HepG2 (cell line): Measurements from ENCODE around the gene TMEM220. TPM values are rescaled to one million over a fixed set of nuclear protein-coding genes. Genes with fewer than 3 reads are reported as not detected.

Source experiments
- CCDC6 ChIP-seq: sonication (generic); formaldehyde crosslinking; IDR thresholded peaks from 2 replicates; pipeline ENCODE4 v1.8.1; 2022; ENCODE audit warnings: mild to moderate bottlenecking, missing genetic modification reagents, moderate library complexity
- DPF2 ChIP-seq: sonication (generic); formaldehyde crosslinking; IDR thresholded peaks from 2 replicates; pipeline ENCODE4 v1.4.0; 2020; ENCODE audit warnings: mild to moderate bottlenecking, low read depth, missing genetic modification reagents, borderline replicate concordance
- FOXA3 ChIP-seq: IDR thresholded peaks from 2 replicates; pipeline ENCODE4 v1.6.1; 2016; ENCODE audit warnings: missing genetic modification reagents, missing compliant biosample characterization
- HNRNPL ChIP-seq: fragments of 200-400 bp; formaldehyde crosslinking; IDR thresholded peaks from 2 replicates; pipeline ENCODE4 v1.6.1; 2017; ENCODE audit warnings: mild to moderate bottlenecking, low read depth, low read length
- KDM2A ChIP-seq: sonication (generic); formaldehyde crosslinking; IDR thresholded peaks from 2 replicates; pipeline ENCODE4 v1.4.0; 2020; ENCODE audit warnings: low read depth, missing genetic modification reagents, borderline replicate concordance
- MAF1 ChIP-seq: sonication (generic); formaldehyde crosslinking; IDR thresholded peaks from 2 replicates; pipeline ENCODE4 v1.5.0; 2020; ENCODE audit warnings: missing genetic modification reagents, borderline replicate concordance
- MAFK ChIP-seq, 2 experiments: IDR thresholded peaks in 1 of 2; conservative IDR thresholded peaks in 1 of 2; 2 replicates each; pipeline ENCODE4 v1.6.1; 2011; ENCODE audit warnings: improper control_type of control experiment in 2 of 2, low read length in 2 of 2
- MATR3 ChIP-seq: sonication (generic); formaldehyde crosslinking; IDR thresholded peaks from 2 replicates; pipeline ENCODE4 v1.4.0; 2020; ENCODE audit warnings: missing genetic modification reagents
- NFKB2 ChIP-seq: sonication (generic); formaldehyde crosslinking; IDR thresholded peaks from 2 replicates; pipeline ENCODE4 v1.4.0; 2020; ENCODE audit warnings: missing genetic modification reagents, borderline replicate concordance
- SRF ChIP-seq: IDR thresholded peaks from 2 replicates; pipeline ENCODE4 v1.6.1; 2011; ENCODE audit warnings: mild to moderate bottlenecking, low read depth, low read length, moderate library complexity
- THYN1 ChIP-seq: sonication (generic); formaldehyde crosslinking; IDR thresholded peaks from 2 replicates; pipeline ENCODE4 v1.8.1; 2023; ENCODE audit warnings: low read depth, mild to moderate bottlenecking, moderate library complexity, missing genetic modification reagents, borderline replicate concordance
- ZNF282 ChIP-seq: fragments of 450-650 bp; IDR thresholded peaks from 2 replicates; pipeline ENCODE4 v1.6.1; 2018; ENCODE audit not compliant: partially characterized antibody
- ZNF605 ChIP-seq: sonication (generic); formaldehyde crosslinking; IDR thresholded peaks from 2 replicates; pipeline ENCODE4 v1.8.0; 2022; ENCODE audit warnings: mild to moderate bottlenecking, missing genetic modification reagents
- ZNF768 ChIP-seq: sonication (generic); formaldehyde crosslinking; IDR thresholded peaks from 2 replicates; pipeline ENCODE4 v1.4.0; 2020; ENCODE audit warnings: missing genetic modification reagents
- ZSCAN21 ChIP-seq: sonication (generic); formaldehyde crosslinking; IDR thresholded peaks from 2 replicates; pipeline ENCODE4 v1.8.0; 2022; ENCODE audit warnings: mild to moderate bottlenecking, missing genetic modification reagents, moderate library complexity, borderline replicate concordance
- polyA plus RNA-seq, 8 experiments: library from polyadenylated mRNA; depleted of rRNA in 3 of 8; stranded (reverse) in 7 of 8; unstranded in 1 of 8; fragments of >200 nt; fragmentation: Illumina TruSeq in 4 of 8; extraction: Trizol in 4 of 8; gene quantifications; 2 replicates each; pipeline versions ENCODE4 v1.2.1 to v1.2.3, GENCODE V29; 2011 to 2016; ENCODE audit warnings: low read depth in 4 of 8, missing spikeins in 1 of 8, mixed read lengths in 1 of 8; ENCODE audit not compliant: insufficient read depth in 1 of 8
- total RNA-seq, 5 experiments: library from RNA; depleted of rRNA; stranded (reverse); fragments of >200 nt; fragmentation: Illumina TruSeq; extraction: Trizol; gene quantifications; 2 replicates each; pipeline ENCODE4 v1.2.3, GENCODE V29; 2016; ENCODE audit warnings: low read depth in 1 of 5
- TF ChIP-seq, protein P1 (sequence below): sonication (generic); formaldehyde crosslinking; IDR thresholded peaks from 2 replicates; pipeline ENCODE4 v1.9.0; 2021; ENCODE audit warnings: missing genetic modification reagents, borderline replicate concordance
- TF ChIP-seq, protein P2 (sequence below): sonication (generic); formaldehyde crosslinking; IDR thresholded peaks from 2 replicates; pipeline ENCODE4 v1.4.0; 2020; ENCODE audit warnings: missing genetic modification reagents
- TF ChIP-seq, protein P3 (sequence below): sonication (generic); formaldehyde crosslinking; IDR thresholded peaks from 2 replicates; pipeline ENCODE4 v1.5.1; 2020; ENCODE audit warnings: mild to moderate bottlenecking, moderate library complexity, missing genetic modification reagents
- TF ChIP-seq, protein P4 (sequence below): sonication (generic); formaldehyde crosslinking; IDR thresholded peaks from 2 replicates; pipeline ENCODE4 v1.4.0; 2020; ENCODE audit warnings: mild to moderate bottlenecking, missing genetic modification reagents, borderline replicate concordance
- TF ChIP-seq, protein P5 (sequence below): IDR thresholded peaks from 2 replicates; pipeline ENCODE4 v1.6.1; 2012; ENCODE audit warnings: low read depth, low read length, improper control_type of control experiment

TMEM220 gene
- total and polyA plus RNA-seq, 2 of the 13 experiments (the other 11 are each of a cell fraction or from before 2014, with no cell fraction given), result 1.3 to 2.2 TPM

DNA sequence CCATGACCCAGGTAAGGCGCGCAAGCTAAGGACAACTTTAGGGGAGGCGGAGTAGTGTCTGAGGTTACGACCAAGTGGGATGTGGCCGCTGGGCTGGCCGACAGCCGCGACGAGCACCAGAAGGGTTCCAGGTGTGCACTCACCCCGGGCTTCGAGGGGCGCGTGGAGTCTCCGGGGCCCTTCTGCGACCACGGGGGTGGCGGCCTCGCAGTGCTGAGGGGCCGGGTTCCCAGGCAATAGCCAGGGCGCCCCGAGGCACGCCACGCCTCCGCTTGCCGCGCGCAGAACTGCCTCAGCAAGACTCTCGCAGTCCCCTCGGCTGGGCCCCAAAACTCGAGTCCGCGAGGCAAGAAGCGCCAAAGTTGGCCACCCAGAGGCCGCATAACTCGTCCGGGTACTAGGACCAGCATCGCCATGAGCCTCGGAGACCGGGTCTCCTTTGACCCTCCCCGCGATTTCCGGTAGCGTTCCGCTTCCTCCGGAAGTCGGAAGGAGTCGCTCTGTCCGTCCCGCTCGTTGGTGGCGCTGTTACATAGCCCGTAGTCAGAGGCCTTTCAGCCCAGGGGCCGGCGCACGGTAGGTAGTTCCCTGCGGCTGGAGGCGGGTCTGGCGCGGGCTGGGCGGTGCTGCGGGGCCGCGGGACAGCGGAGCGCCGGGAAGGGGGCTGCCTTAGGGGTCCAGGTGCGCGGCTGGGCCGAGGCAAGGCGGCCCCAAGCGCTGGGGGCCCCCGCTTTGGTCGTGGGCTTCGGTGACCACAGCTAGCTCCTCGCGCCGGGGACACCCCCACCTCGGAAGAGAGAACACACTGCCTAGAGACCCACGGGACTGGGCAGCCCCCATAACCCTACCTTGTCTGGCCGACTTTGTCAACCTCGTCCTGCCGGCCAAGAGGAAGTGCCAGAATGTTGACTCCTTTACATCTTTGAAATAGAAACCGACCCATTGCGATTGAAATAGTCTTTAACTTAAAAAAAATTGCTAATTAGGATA, 32.4 kb downstream of the TMEM220 start, which contains the start of the genes ADPRM and SCO1 (continued):
- TF ChIP-seq, protein P1, sequence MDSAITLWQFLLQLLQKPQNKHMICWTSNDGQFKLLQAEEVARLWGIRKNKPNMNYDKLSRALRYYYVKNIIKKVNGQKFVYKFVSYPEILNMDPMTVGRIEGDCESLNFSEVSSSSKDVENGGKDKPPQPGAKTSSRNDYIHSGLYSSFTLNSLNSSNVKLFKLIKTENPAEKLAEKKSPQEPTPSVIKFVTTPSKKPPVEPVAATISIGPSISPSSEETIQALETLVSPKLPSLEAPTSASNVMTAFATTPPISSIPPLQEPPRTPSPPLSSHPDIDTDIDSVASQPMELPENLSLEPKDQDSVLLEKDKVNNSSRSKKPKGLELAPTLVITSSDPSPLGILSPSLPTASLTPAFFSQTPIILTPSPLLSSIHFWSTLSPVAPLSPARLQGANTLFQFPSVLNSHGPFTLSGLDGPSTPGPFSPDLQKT, result peak; percentile 76; the same call in 1 of the 2 replicates
- TF ChIP-seq THYN1 (CRISPR knock-in tag) (no peak), ZNF282 (no peak), MAF1 (CRISPR knock-in tag) (peak; percentile 93), SRF (no peak), CCDC6 (CRISPR knock-in tag) (no peak), ZNF605 (CRISPR knock-in tag) (peak; percentile 58; the same call in 1 of the 2 replicates), DPF2 (CRISPR knock-in tag) (no peak), FOXA3 (CRISPR knock-in tag) (peak; percentile 72), ZNF768 (CRISPR knock-in tag) (peak; percentile 67; the same call in 1 of the 2 replicates), HNRNPL (no peak), KDM2A (peak; percentile 86), MAFK (conservative IDR thresholded peaks at IDR 0.05 in 1 of 2, IDR thresholded peaks at IDR 0.05 in 1 of 2; ENCODE audit: low read length in 2 of 2) (no peak), ZSCAN21 (CRISPR knock-in tag) (peak; percentile 83), NFKB2 (peak; percentile 88; the same call in 1 of the 2 replicates), MATR3 (CRISPR knock-in tag) (no peak)
- TF ChIP-seq, protein P2, sequence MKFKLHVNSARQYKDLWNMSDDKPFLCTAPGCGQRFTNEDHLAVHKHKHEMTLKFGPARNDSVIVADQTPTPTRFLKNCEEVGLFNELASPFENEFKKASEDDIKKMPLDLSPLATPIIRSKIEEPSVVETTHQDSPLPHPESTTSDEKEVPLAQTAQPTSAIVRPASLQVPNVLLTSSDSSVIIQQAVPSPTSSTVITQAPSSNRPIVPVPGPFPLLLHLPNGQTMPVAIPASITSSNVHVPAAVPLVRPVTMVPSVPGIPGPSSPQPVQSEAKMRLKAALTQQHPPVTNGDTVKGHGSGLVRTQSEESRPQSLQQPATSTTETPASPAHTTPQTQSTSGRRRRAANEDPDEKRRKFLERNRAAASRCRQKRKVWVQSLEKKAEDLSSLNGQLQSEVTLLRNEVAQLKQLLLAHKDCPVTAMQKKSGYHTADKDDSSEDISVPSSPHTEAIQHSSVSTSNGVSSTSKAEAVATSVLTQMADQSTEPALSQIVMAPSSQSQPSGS, result peak; percentile 86
- TF ChIP-seq, protein P3, sequence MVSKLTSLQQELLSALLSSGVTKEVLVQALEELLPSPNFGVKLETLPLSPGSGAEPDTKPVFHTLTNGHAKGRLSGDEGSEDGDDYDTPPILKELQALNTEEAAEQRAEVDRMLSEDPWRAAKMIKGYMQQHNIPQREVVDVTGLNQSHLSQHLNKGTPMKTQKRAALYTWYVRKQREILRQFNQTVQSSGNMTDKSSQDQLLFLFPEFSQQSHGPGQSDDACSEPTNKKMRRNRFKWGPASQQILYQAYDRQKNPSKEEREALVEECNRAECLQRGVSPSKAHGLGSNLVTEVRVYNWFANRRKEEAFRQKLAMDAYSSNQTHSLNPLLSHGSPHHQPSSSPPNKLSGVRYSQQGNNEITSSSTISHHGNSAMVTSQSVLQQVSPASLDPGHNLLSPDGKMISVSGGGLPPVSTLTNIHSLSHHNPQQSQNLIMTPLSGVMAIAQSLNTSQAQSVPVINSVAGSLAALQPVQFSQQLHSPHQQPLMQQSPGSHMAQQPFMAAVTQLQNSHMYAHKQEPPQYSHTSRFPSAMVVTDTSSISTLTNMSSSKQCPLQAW (CRISPR knock-in tag), result peak; percentile 83; the same call in 1 of the 2 replicates
- TF ChIP-seq, protein P4, sequence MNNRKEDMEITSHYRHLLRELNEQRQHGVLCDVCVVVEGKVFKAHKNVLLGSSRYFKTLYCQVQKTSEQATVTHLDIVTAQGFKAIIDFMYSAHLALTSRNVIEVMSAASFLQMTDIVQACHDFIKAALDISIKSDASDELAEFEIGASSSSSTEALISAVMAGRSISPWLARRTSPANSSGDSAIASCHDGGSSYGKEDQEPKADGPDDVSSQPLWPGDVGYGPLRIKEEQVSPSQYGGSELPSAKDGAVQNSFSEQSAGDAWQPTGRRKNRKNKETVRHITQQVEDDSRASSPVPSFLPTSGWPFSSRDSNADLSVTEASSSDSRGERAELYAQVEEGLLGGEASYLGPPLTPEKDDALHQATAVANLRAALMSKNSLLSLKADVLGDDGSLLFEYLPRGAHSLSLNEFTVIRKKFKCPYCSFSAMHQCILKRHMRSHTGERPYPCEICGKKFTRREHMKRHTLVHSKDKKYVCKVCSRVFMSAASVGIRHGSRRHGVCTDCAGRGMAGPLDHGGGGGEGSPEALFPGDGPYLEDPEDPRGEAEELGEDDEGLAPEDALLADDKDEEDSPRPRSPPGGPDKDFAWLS (CRISPR knock-in tag), result peak; percentile 77; the same call in 1 of the 2 replicates
- TF ChIP-seq, protein P5, sequence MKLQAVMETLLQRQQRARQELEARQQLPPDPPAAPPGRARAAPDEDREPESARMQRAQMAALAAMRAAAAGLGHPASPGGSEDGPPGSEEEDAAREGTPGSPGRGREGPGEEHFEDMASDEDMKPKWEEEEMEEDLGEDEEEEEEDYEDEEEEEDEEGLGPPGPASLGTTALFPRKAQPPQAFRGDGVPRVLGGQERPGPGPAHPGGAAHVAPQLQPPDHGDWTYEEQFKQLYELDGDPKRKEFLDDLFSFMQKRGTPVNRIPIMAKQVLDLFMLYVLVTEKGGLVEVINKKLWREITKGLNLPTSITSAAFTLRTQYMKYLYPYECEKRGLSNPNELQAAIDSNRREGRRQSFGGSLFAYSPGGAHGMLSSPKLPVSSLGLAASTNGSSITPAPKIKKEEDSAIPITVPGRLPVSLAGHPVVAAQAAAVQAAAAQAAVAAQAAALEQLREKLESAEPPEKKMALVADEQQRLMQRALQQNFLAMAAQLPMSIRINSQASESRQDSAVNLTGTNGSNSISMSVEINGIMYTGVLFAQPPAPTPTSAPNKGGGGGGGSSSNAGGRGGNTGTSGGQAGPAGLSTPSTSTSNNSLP, result no peak
